Erythroblast (primary cell): ENCODE measurements around the gene TPTE2.

ENCODE experiments used
- GATA1 ChIP-seq: IDR thresholded peaks from 2 replicates; pipeline ENCODE4 v1.6.1; 2011; ENCODE audit warnings: low read depth, mild to moderate bottlenecking, control low read depth, low read length, moderate library complexity
- POLR2A ChIP-seq: IDR thresholded peaks from 2 replicates; pipeline ENCODE4 v1.6.1; 2011; ENCODE audit warnings: mild to moderate bottlenecking, low read length

- TF ChIP-seq POLR2A (peak; percentile 49), GATA1 (no peak)
These were observed 40.7 kb upstream of the TPTE2 start for GRCh38 chr13:19601749-19602725.
